OCI-LY3 (cell line): ENCODE measurements around the gene HS3ST6.
"Not testable (repeated sequence)": the region's sequence is repeated elsewhere in the genome, so short reads cannot be mapped to it uniquely, and the experiment has no call there.

Experiments used
- H2AFZ ChIP-seq: fragments of 200-600, 300-600 bp; shearing (Covaris generic); 2 replicates; pipeline ENCODE4 v1.6.0; 2014; ENCODE audit warnings: antibody characterized with exemption, low read depth, low read length
- H3K27ac ChIP-seq: fragments of 200-600, 300-600 bp; sonication (generic); 2 replicates; pipeline ENCODE4 v1.5.1; 2014; ENCODE audit warnings: mild to moderate bottlenecking, low read length, moderate library complexity, mixed read lengths
- H3K27me3 ChIP-seq: fragments of 200-600, 300-600 bp; sonication (generic); 2 replicates; pipeline ENCODE4 v1.6.1; 2014; ENCODE audit warnings: low read depth, low read length, mixed read lengths
- H3K36me3 ChIP-seq: fragments of 200-600, 300-600 bp; sonication (generic); replicated peaks from 2 replicates; pipeline ENCODE3; 2014; ENCODE audit warnings: low read depth, low read length, mixed read lengths
- H3K4me1 ChIP-seq: fragments of 300-600, 200-600 bp; sonication (generic); 2 replicates; pipeline ENCODE4 v1.6.1; 2014; ENCODE audit warnings: low read length, mixed read lengths
- H3K4me2 ChIP-seq: fragments of 200-600, 300-600 bp; sonication (generic); 2 replicates; pipeline ENCODE4 v1.6.1; 2014; ENCODE audit warnings: low read length, mixed read lengths
- H3K4me3 ChIP-seq: fragments of 300-600, 200-600 bp; sonication (generic); 2 replicates; pipeline ENCODE4 v1.5.1; 2014; ENCODE audit warnings: antibody characterized with exemption, mild to moderate bottlenecking, low read length, moderate library complexity
- H3K79me2 ChIP-seq: fragments of 300-600, 200-600 bp; shearing (Covaris generic); 2 replicates; pipeline ENCODE4 v1.6.1; 2014; ENCODE audit warnings: mild to moderate bottlenecking, low read length, mixed read lengths
- H3K9ac ChIP-seq: fragments of 300-600, 200-600 bp; shearing (Covaris generic); 2 replicates; pipeline ENCODE4 v1.6.0; 2014; ENCODE audit warnings: mild to moderate bottlenecking, low read length, moderate library complexity
- H3K9me3 ChIP-seq: fragments of 200-600, 300-600 bp; shearing (Covaris generic); 2 replicates; pipeline ENCODE4 v1.6.1; 2014; ENCODE audit warnings: low read length, mixed read lengths; ENCODE audit not compliant: insufficient read depth
- H4K20me1 ChIP-seq: fragments of 200-600, 300-600 bp; sonication (generic); 2 replicates; pipeline ENCODE4 v1.6.1; 2016; ENCODE audit warnings: low read length, mixed read lengths; ENCODE audit not compliant: insufficient read depth
- CTCF ChIP-seq: fragments of 200-600, 300-600 bp; sonication (generic); IDR thresholded peaks from 2 replicates; pipeline ENCODE4 v1.5.1; 2014; ENCODE audit warnings: antibody characterized with exemption, low read length, low read depth
- EZH2phosphoT487 ChIP-seq: fragments of 200-600 bp; shearing (Covaris generic); IDR thresholded peaks from 2 replicates; pipeline ENCODE4 v1.6.1; 2018; ENCODE audit warnings: antibody characterized with exemption, mixed run types, low read depth

HS3ST6 gene

GRCh38 chr16:1877804-1878203, 40.4 kb downstream of the HS3ST6 start:
- peaks cover 11% of the 10 kb centered on the region for H3K27me3 ChIP-seq
- no peak overlapping the region for H3K27ac ChIP-seq
- no peak overlapping the region for H3K4me3 ChIP-seq
- H3K9me3 ChIP-seq = no peaks in the 10 kb centered on the region
- H3K36me3 ChIP-seq = no peaks in the 10 kb centered on the region
- no peaks in the 10 kb centered on the region for H3K79me2 ChIP-seq
- H3K4me2 ChIP-seq = no peak overlapping the region
- no peaks in the 10 kb centered on the region for H4K20me1 ChIP-seq
- peaks cover 4% of the 10 kb centered on the region; the same call in 1 of the 2 replicates for H3K4me1 ChIP-seq
- H3K9ac ChIP-seq = no peak overlapping the region
- no peak for TF ChIP-seq EZH2phosphoT487
- TF ChIP-seq CTCF = no peak
- no peak overlapping the region for H2AFZ ChIP-seq

- H3K4me2 ChIP-seq = no peak overlapping the region
- no peak overlapping the region for H3K27ac ChIP-seq
- no peak overlapping the region for H2AFZ ChIP-seq
- no peaks in the 10 kb centered on the region for H3K79me2 ChIP-seq
- H3K9me3 ChIP-seq = no peaks in the 10 kb centered on the region
- H3K4me1 ChIP-seq = peaks cover 4% of the 10 kb centered on the region; the same call in 1 of the 2 replicates
- no peaks in the 10 kb centered on the region for H4K20me1 ChIP-seq
- peaks cover 11% of the 10 kb centered on the region for H3K27me3 ChIP-seq
- H3K9ac ChIP-seq = no peak overlapping the region
- no peak for TF ChIP-seq CTCF
- no peak for TF ChIP-seq EZH2phosphoT487
- H3K36me3 ChIP-seq = no peaks in the 10 kb centered on the region
- no peak overlapping the region for H3K4me3 ChIP-seq
These were observed 41.1 kb downstream of the HS3ST6 start for GRCh38 chr16:1877089-1877488.

- Histone ChIP-seq H3K36me3 (no peaks in the 10 kb centered on the region), H3K4me1 (peaks cover 4% of the 10 kb centered on the region; the same call in 1 of the 2 replicates), H4K20me1 (no peaks in the 10 kb centered on the region), H3K4me2 (peak overlapping the region; percentile 27), H3K79me2 (no peaks in the 10 kb centered on the region), H3K9ac (no peak overlapping the region), H3K9me3 (no peaks in the 10 kb centered on the region), H3K27me3 (peaks cover 8% of the 10 kb centered on the region), H3K4me3 (no peak overlapping the region), H2AFZ (no peak overlapping the region), H3K27ac (no peak overlapping the region)
- TF ChIP-seq EZH2phosphoT487 (no peak), CTCF (no peak)
These were observed 41.7 kb downstream of the HS3ST6 start for GRCh38 chr16:1876468-1876867.

GRCh38 chr16:1876066-1876465, 42.1 kb downstream of the HS3ST6 start:
- H3K4me2 ChIP-seq = peak overlapping the region; percentile 27
- H4K20me1 ChIP-seq, H3K9ac ChIP-seq, H3K27me3 ChIP-seq, H3K4me1 ChIP-seq, H3K36me3 ChIP-seq, H3K4me3 ChIP-seq, H2AFZ ChIP-seq, H3K79me2 ChIP-seq, H3K27ac ChIP-seq, H3K9me3 ChIP-seq: not testable (repeated sequence)

- no peak overlapping the region for H3K4me2 ChIP-seq
- H3K36me3 ChIP-seq = no peaks in the 10 kb centered on the region
- H3K4me1 ChIP-seq = peaks cover 4% of the 10 kb centered on the region; the same call in 1 of the 2 replicates
- no peak overlapping the region for H3K4me3 ChIP-seq
- no peaks in the 10 kb centered on the region for H3K79me2 ChIP-seq
- no peaks in the 10 kb centered on the region for H4K20me1 ChIP-seq
- peaks cover 8% of the 10 kb centered on the region for H3K27me3 ChIP-seq
- H3K27ac ChIP-seq = no peak overlapping the region
- no peak overlapping the region for H2AFZ ChIP-seq
- TF ChIP-seq EZH2phosphoT487 (no peak), CTCF (no peak)
- H3K9me3 ChIP-seq = no peaks in the 10 kb centered on the region
- no peak overlapping the region for H3K9ac ChIP-seq
These were observed 43.4 kb downstream of the HS3ST6 start for GRCh38 chr16:1874854-1875253.
